ENCODE data around the gene MGA. TPM values are rescaled to one million over a fixed set of nuclear protein-coding genes. Genes with fewer than 3 reads are reported as not detected.
A peak's percentile ranks its signal among the peaks of the same experiment; 100 is the strongest.

MGA gene
- total RNA-seq = 10 to 100 TPM; 33.5 to 36.1 TPM
- long read RNA-seq, donor 1, partial matches to known transcripts = 4 of 7 reads
- long read RNA-seq, donor 1, other reads (novel, unspliced or antisense) = 3 of 7 reads
- long read RNA-seq, donor 2, partial matches to known transcripts = 4 of 15 reads
- long read RNA-seq, donor 2, other reads (novel, unspliced or antisense) = 9 of 15 reads

- peak; percentile 97 for DNase-seq (ENCODE audit: low spot score)
- intact Hi-C loops (cut with DNase I) = no loop called here
Measured at GRCh38 chr15:41660235-41661077, at the start of gene MGA. TSS of gene MGA (plus strand) at chr15:41660405.

GRCh38 chr15:41620536-41621199 is 39.5 kb upstream of the MGA start:
- intact Hi-C loops (cut with DNase I) = no loop called here
- no peak for DNase-seq (ENCODE audit: low spot score)

- DNase-seq (ENCODE audit: low spot score) = peak; percentile 93
- intact Hi-C loops (cut with DNase I) = no loop called here
Measured at GRCh38 chr15:41621200-41622193, 38.7 kb upstream of the MGA start.

GRCh38 chr15:41622901-41623300 is 37.3 kb upstream of the MGA start:
- intact Hi-C loops (cut with DNase I) = no loop called here
- no peak for DNase-seq (ENCODE audit: low spot score)

- intact Hi-C loops (cut with DNase I) = no loop called here
Measured at GRCh38 chr15:41627203-41627602, 33.0 kb upstream of the MGA start.

GRCh38 chr15:41629463-41629862 is 30.7 kb upstream of the MGA start:
- intact Hi-C loops (cut with DNase I) = no loop called here
- DNase-seq (ENCODE audit: low spot score) = no peak

More at GRCh38 chr15:41627203-41627602, 33.0 kb upstream of the MGA start:
- no peak for DNase-seq (ENCODE audit: low spot score)

GRCh38 chr15:41629883-41630282 is 30.3 kb upstream of the MGA start:
- intact Hi-C loops (cut with DNase I) = no loop called here
- DNase-seq (ENCODE audit: low spot score) = no peak

GRCh38 chr15:41630616-41631217 is 29.5 kb upstream of the MGA start:
- intact Hi-C loops (cut with DNase I) = no loop called here

GRCh38 chr15:41631880-41632470 is 28.2 kb upstream of the MGA start:
- no peak for DNase-seq (ENCODE audit: low spot score)
- intact Hi-C loops (cut with DNase I) = no loop called here

More at GRCh38 chr15:41630616-41631217, 29.5 kb upstream of the MGA start:
- DNase-seq (ENCODE audit: low spot score) = no peak

- intact Hi-C loops (cut with DNase I) = no loop called here
- no peak for DNase-seq (ENCODE audit: low spot score)
Measured at GRCh38 chr15:41633609-41634008, 26.6 kb upstream of the MGA start.

GRCh38 chr15:41634072-41634626 is 26.1 kb upstream of the MGA start:
- no peak for DNase-seq (ENCODE audit: low spot score)
- intact Hi-C loops (cut with DNase I) = no loop called here

GRCh38 chr15:41637086-41637485 is 23.1 kb upstream of the MGA start:
- intact Hi-C loops (cut with DNase I) = no loop called here
- DNase-seq (ENCODE audit: low spot score) = no peak

GRCh38 chr15:41640985-41641384 is 19.2 kb upstream of the MGA start:
- intact Hi-C loops (cut with DNase I) = no loop called here
- no peak for DNase-seq (ENCODE audit: low spot score)

GRCh38 chr15:41647262-41647661 is 12.9 kb upstream of the MGA start:
- intact Hi-C loops (cut with DNase I) = no loop called here
- no peak for DNase-seq (ENCODE audit: low spot score)

GRCh38 chr15:41648097-41648496 is 12.1 kb upstream of the MGA start:
- intact Hi-C loops (cut with DNase I) = no loop called here
- DNase-seq (ENCODE audit: low spot score) = no peak

GRCh38 chr15:41648770-41649169 is 11.4 kb upstream of the MGA start:
- no peak for DNase-seq (ENCODE audit: low spot score)
- intact Hi-C loops (cut with DNase I) = no loop called here

- intact Hi-C loops (cut with DNase I) = no loop called here
Measured at GRCh38 chr15:41650806-41651205, 9.4 kb upstream of the MGA start.

GRCh38 chr15:41651373-41651772 is 8.8 kb upstream of the MGA start:
- DNase-seq (ENCODE audit: low spot score) = no peak
- intact Hi-C loops (cut with DNase I) = no loop called here

More at GRCh38 chr15:41650806-41651205, 9.4 kb upstream of the MGA start:
- no peak for DNase-seq (ENCODE audit: low spot score)
